PC-9 (cell line): ENCODE data around the gene RASSF9. TPM values are rescaled to one million over a fixed set of nuclear protein-coding genes. Genes with fewer than 3 reads are reported as not detected.

Experiments
- BruUV-seq: library from RNA; stranded (reverse); fragments of 400-500 nt; replicated peaks from 2 replicates; lab custom pipeline; 2021; lab: Mats Ljungman, UMichigan
- CTCF ChIA-PET: fragments of 300-600 bp; sonication (Branson Sonifier 250); formaldehyde crosslinking; loops from one replicate; lab custom pipeline; 2022; ENCODE audit warnings: antibody characterized with exemption; lab: Charles Lee
- POLR2A ChIA-PET: fragments of 300-600 bp; sonication (Branson Sonifier 250); formaldehyde crosslinking; loops from one replicate; lab custom pipeline; 2022; ENCODE audit warnings: antibody characterized with exemption; ENCODE audit not compliant: unreplicated experiment; lab: Charles Lee
- DNase-seq, 2 experiments: peaks; one replicate each; pipeline versions ENCODE4 v3.0.0 to v3.0.0-alpha.2; 2015 to 2022; ENCODE audit warnings: mixed read lengths in 1 of 2
- H2AFZ ChIP-seq: fragments of 200-600 bp; sonication (generic); 2 replicates; pipeline ENCODE4 v1.8.1; 2017; ENCODE audit warnings: antibody characterized with exemption
- H3F3A ChIP-seq: fragments of 200-600 bp; sonication (generic); 2 replicates; pipeline ENCODE4 v1.8.1; 2017; ENCODE audit warnings: antibody characterized with exemption, mild to moderate bottlenecking, low read depth; ENCODE audit not compliant: insufficient read depth
- H3K27ac ChIP-seq: fragments of 200-600 bp; sonication (generic); 2 replicates; pipeline ENCODE4 v1.6.1; 2016; ENCODE audit warnings: mixed run types
- H3K27me3 ChIP-seq: fragments of 200-600 bp; sonication (generic); 2 replicates; pipeline ENCODE4 v1.6.1; 2016; ENCODE audit warnings: low read depth, mixed run types; ENCODE audit not compliant: insufficient read depth
- H3K36me3 ChIP-seq: fragments of 200-600 bp; sonication (generic); 2 replicates; pipeline ENCODE4 v1.6.1; 2016; ENCODE audit warnings: low read depth, mixed run types
- H3K4me1 ChIP-seq: fragments of 200-600 bp; sonication (generic); replicated peaks from 2 replicates; pipeline ENCODE4 v1.6.1; 2016; ENCODE audit warnings: mixed run types; ENCODE audit not compliant: insufficient read depth
- H3K4me2 ChIP-seq: fragments of 200-600 bp; sonication (generic); 2 replicates; pipeline ENCODE4 v1.6.1; 2017; ENCODE audit warnings: mixed run types
- H3K4me3 ChIP-seq: fragments of 200-600 bp; sonication (generic); 2 replicates; pipeline ENCODE4 v1.6.1; 2016; ENCODE audit warnings: mixed run types
- H3K79me2 ChIP-seq: fragments of 200-600 bp; sonication (generic); 2 replicates; pipeline ENCODE4 v1.6.1; 2017; ENCODE audit warnings: low read depth, mixed run types
- H3K9me2 ChIP-seq: fragments of 200-600 bp; sonication (generic); 2 replicates; pipeline ENCODE4 v1.8.1; 2017; ENCODE audit warnings: mild to moderate bottlenecking; ENCODE audit not compliant: insufficient read depth
- H3K9me3 ChIP-seq: fragments of 200-600 bp; sonication (generic); 2 replicates; pipeline ENCODE4 v1.8.1; 2016; ENCODE audit warnings: low read depth; ENCODE audit not compliant: insufficient read depth
- H4K20me1 ChIP-seq: fragments of 200-600 bp; sonication (generic); 2 replicates; pipeline ENCODE4 v1.8.1; 2017; ENCODE audit not compliant: insufficient read depth
- CTCF ChIP-seq: fragments of 200-600 bp; sonication (generic); conservative IDR thresholded peaks from 2 replicates; pipeline ENCODE4 v1.6.1; 2017; ENCODE audit warnings: mixed run types, antibody characterized with exemption, mild to moderate bottlenecking, moderate library complexity
- EZH2 ChIP-seq: fragments of 200-600 bp; sonication (generic); IDR thresholded peaks from 2 replicates; pipeline ENCODE4 v1.8.0; 2017; ENCODE audit warnings: antibody characterized with exemption, low read depth
- intact Hi-C: fragments of 100-400 bp; cut with micrococcal nuclease; formaldehyde crosslinking; loops from one replicate; pipeline ENCODE4 v1.10.0; 2022; ENCODE audit not compliant: unreplicated experiment
- total RNA-seq: library from RNA; stranded (reverse); gene quantifications from 2 replicates; pipeline ENCODE4 v1.2.3, GENCODE V29; 2021

Gene RASSF9
- total RNA-seq, 1 experiment from 2014 or later, result 0.46 TPM

- TF ChIP-seq EZH2 (no peak), CTCF (no peak)
- Histone ChIP-seq H3K4me3 (no peak overlapping the region), H3K9me3 (no peaks in the 10 kb centered on the region; the same call in 1 of the 2 replicates), H3K4me2 (no peak overlapping the region), H3K4me1 (no peaks in the 10 kb centered on the region), H3K36me3 (no peaks in the 10 kb centered on the region), H4K20me1 (no peaks in the 10 kb centered on the region), H3K27me3 (no peaks in the 10 kb centered on the region), H3F3A (no peaks in the 10 kb centered on the region), H2AFZ (no peak overlapping the region), H3K79me2 (no peaks in the 10 kb centered on the region), H3K9me2 (no peaks in the 10 kb centered on the region), H3K27ac (no peak overlapping the region)
- intact Hi-C loops, result no loop called here
- POLR2A ChIA-PET, result no interaction called here
- CTCF ChIA-PET, result no interaction called here
- no TSS peak for BruUV-seq
- no peak for DNase-seq
These were observed 28.5 kb downstream of the RASSF9 start for GRCh38 chr12:85807730-85808129.

- Histone ChIP-seq H3K36me3 (no peaks in the 10 kb centered on the region), H3K4me1 (no peaks in the 10 kb centered on the region), H3K4me2 (no peak overlapping the region), H2AFZ (no peak overlapping the region; the same call in 1 of the 2 replicates), H3F3A (no peaks in the 10 kb centered on the region), H3K27me3 (no peaks in the 10 kb centered on the region), H3K9me3 (no peaks in the 10 kb centered on the region; the same call in 1 of the 2 replicates), H4K20me1 (no peaks in the 10 kb centered on the region), H3K4me3 (no peak overlapping the region), H3K9me2 (no peaks in the 10 kb centered on the region), H3K79me2 (no peaks in the 10 kb centered on the region), H3K27ac (no peak overlapping the region)
- TF ChIP-seq CTCF (no peak), EZH2 (no peak)
- BruUV-seq, result no TSS peak
- DNase-seq, result no peak
- ChIA-PET POLR2A (no interaction called here), CTCF (no interaction called here)
- intact Hi-C loops, result no loop called here
These were observed 30.6 kb downstream of the RASSF9 start for GRCh38 chr12:85805654-85806053.

DNA sequence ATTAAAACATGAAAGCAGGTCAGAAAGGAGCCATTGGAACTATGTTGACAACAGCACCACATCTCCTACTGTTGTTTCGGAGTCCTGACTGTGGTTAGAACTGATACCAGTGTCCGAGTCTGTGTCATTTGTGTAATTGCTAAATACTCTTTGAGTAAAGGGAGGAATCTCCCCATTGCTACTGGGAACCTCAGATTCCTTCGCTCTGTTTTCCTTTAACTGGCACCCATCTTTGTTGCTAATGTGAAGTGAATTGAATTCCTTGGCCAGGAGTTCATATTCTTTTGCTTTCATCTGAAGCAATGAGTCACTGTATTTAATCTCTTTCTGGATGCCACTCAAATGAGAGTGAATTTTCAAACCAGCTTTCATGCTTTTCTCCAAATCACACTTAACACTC, 31.5 kb downstream of the RASSF9 start:
- ChIA-PET POLR2A (interaction anchor here (0.6 kb wide), 1 partner anchor 31 kb away, joined by 4 read pairs; no protein-coding TSS in a partner anchor), CTCF (no interaction called here)
- Histone ChIP-seq H3K79me2 (no peaks in the 10 kb centered on the region), H3K4me3 (no peak overlapping the region), H3K4me2 (no peak overlapping the region), H3K27ac (no peak overlapping the region), H3K9me3 (no peaks in the 10 kb centered on the region; the same call in 1 of the 2 replicates), H3K27me3 (no peaks in the 10 kb centered on the region), H2AFZ (no peak overlapping the region), H3F3A (no peaks in the 10 kb centered on the region), H4K20me1 (no peaks in the 10 kb centered on the region), H3K36me3 (no peaks in the 10 kb centered on the region), H3K9me2 (no peaks in the 10 kb centered on the region), H3K4me1 (no peaks in the 10 kb centered on the region)
- no peak for DNase-seq
- BruUV-seq, result no TSS peak
- no peak for TF ChIP-seq EZH2
- TF ChIP-seq CTCF, result no peak
- intact Hi-C loops, result no loop called here
